ENCODE measurements around the gene MAN1C1. TPM values are rescaled to one million over a fixed set of nuclear protein-coding genes. Genes with fewer than 3 reads are reported as not detected.

Gene MAN1C1
- total RNA-seq, 1 donor from 2014 or later = 0.20 TPM

GRCh38 chr1:25700626-25701025 is 84.0 kb downstream of the MAN1C1 start:
- H3K27me3 Mint-ChIP-seq = peaks cover 10% of the 10 kb centered on the region
- H3K27ac Mint-ChIP-seq = no peak overlapping the region
- ChIA-PET POLR2A (no interaction called here), CTCF (no interaction called here)
- ATAC-seq (ENCODE audit: low read depth) (no peak), DNase-seq (no peak)
- intact Hi-C loops (cut with micrococcal nuclease) = no loop called here
- H3K9me3 Mint-ChIP-seq = no peaks in the 10 kb centered on the region
- no peak overlapping the region for H3K4me3 Mint-ChIP-seq
- TF ChIP-seq CTCF (IDR thresholded peaks at IDR 0.05) = no peak
- H3K36me3 Mint-ChIP-seq (ENCODE audit: low read depth) = no peaks in the 10 kb centered on the region
- H3K4me1 Mint-ChIP-seq = no peaks in the 10 kb centered on the region

- no peaks in the 10 kb centered on the region for H3K9me3 Mint-ChIP-seq
- H3K27me3 Mint-ChIP-seq = peaks cover 12% of the 10 kb centered on the region
- ATAC-seq (ENCODE audit: low read depth) (no peak), DNase-seq (no peak)
- no peaks in the 10 kb centered on the region for H3K36me3 Mint-ChIP-seq (ENCODE audit: low read depth)
- no peaks in the 10 kb centered on the region for H3K4me1 Mint-ChIP-seq
- no peak for TF ChIP-seq CTCF (IDR thresholded peaks at IDR 0.05)
- H3K27ac Mint-ChIP-seq = no peak overlapping the region
- no peak overlapping the region for H3K4me3 Mint-ChIP-seq
- ChIA-PET CTCF (no interaction called here), POLR2A (no interaction called here)
- intact Hi-C loops (cut with micrococcal nuclease) = no loop called here
These were observed 84.6 kb downstream of the MAN1C1 start for GRCh38 chr1:25701030-25701785.

- POLR2A ChIA-PET = no interaction called here
- Mint-ChIP-seq H3K27ac (no peak overlapping the region), H3K36me3 (ENCODE audit: low read depth) (no peaks in the 10 kb centered on the region), H3K4me1 (no peaks in the 10 kb centered on the region), H3K9me3 (no peaks in the 10 kb centered on the region), H3K4me3 (no peak overlapping the region), H3K27me3 (peaks cover 18% of the 10 kb centered on the region)
- DNase-seq (no peak), ATAC-seq (ENCODE audit: low read depth) (no peak)
- intact Hi-C loops (cut with micrococcal nuclease) = no loop called here
- CTCF ChIA-PET = no interaction called here
- no peak for TF ChIP-seq CTCF (IDR thresholded peaks at IDR 0.05)
These were observed 85.6 kb downstream of the MAN1C1 start for GRCh38 chr1:25702101-25702775.

GRCh38 chr1:25703041-25703440 is 86.5 kb downstream of the MAN1C1 start:
- CTCF ChIA-PET = no interaction called here
- no peak overlapping the region for H3K4me3 Mint-ChIP-seq
- DNase-seq (no peak), ATAC-seq (ENCODE audit: low read depth) (no peak)
- H3K4me1 Mint-ChIP-seq = no peaks in the 10 kb centered on the region
- no peaks in the 10 kb centered on the region for H3K36me3 Mint-ChIP-seq (ENCODE audit: low read depth)
- H3K9me3 Mint-ChIP-seq = no peaks in the 10 kb centered on the region
- H3K27ac Mint-ChIP-seq = no peak overlapping the region
- TF ChIP-seq CTCF (IDR thresholded peaks at IDR 0.05) = no peak
- intact Hi-C loops (cut with micrococcal nuclease) = no loop called here
- peaks cover 14% of the 10 kb centered on the region for H3K27me3 Mint-ChIP-seq
- POLR2A ChIA-PET = no interaction called here

GRCh38 chr1:25703671-25704266 is 87.2 kb downstream of the MAN1C1 start:
- intact Hi-C loops (cut with micrococcal nuclease) = no loop called here
- Mint-ChIP-seq H3K4me3 (no peak overlapping the region), H3K9me3 (no peaks in the 10 kb centered on the region), H3K27me3 (peaks cover 14% of the 10 kb centered on the region), H3K27ac (no peak overlapping the region), H3K4me1 (no peaks in the 10 kb centered on the region), H3K36me3 (ENCODE audit: low read depth) (no peaks in the 10 kb centered on the region)
- no peak for ATAC-seq (ENCODE audit: low read depth)
- TF ChIP-seq CTCF (IDR thresholded peaks at IDR 0.05) = no peak
- ChIA-PET POLR2A (no interaction called here), CTCF (no interaction called here)
- DNase-seq = no peak
